Activated CD8-positive, alpha-beta T cell treated with anti-CD3 and anti-CD28 coated beads for 36 hours (primary cell): ENCODE measurements around the gene RAC3. TPM values are rescaled to one million over a fixed set of nuclear protein-coding genes. Genes with fewer than 3 reads are reported as not detected.

ENCODE experiments used
- ATAC-seq: fragments of 200-7000 bp; cut with Tn5 transposase; one replicate; pipeline ENCODE4 v1.10.0; 2021; ENCODE audit warnings: mild to moderate bottlenecking, moderate library complexity
- CTCF ChIA-PET: fragments of 350-600 bp; sonication (Branson Sonifier 250); formaldehyde crosslinking; loops from one replicate; lab custom pipeline; 2021; ENCODE audit warnings: antibody characterized with exemption; lab: Charles Lee
- POLR2A ChIA-PET: fragments of 350-600 bp; sonication (Branson Sonifier 250); formaldehyde crosslinking; loops from one replicate; lab custom pipeline; 2021; ENCODE audit warnings: antibody characterized with exemption; lab: Charles Lee
- DNase-seq: peaks from one replicate; pipeline ENCODE4 v3.0.0-alpha.2; 2020
- H3K27ac Mint-ChIP-seq: one replicate; pipeline ENCODE4 v1.8.0; 2021; ENCODE audit warnings: mild to moderate bottlenecking, mixed read lengths
- H3K27me3 Mint-ChIP-seq: one replicate; pipeline ENCODE4 v1.8.0; 2021; ENCODE audit warnings: mixed read lengths
- H3K36me3 Mint-ChIP-seq: one replicate; pipeline ENCODE4 v1.8.0; 2021; ENCODE audit warnings: low read depth, mixed read lengths
- H3K4me1 Mint-ChIP-seq: one replicate; pipeline ENCODE4 v1.8.0; 2021; ENCODE audit warnings: low read depth, mixed read lengths
- H3K4me3 Mint-ChIP-seq: one replicate; pipeline ENCODE4 v1.8.0; 2021; ENCODE audit warnings: mild to moderate bottlenecking, moderate library complexity, mixed read lengths
- H3K9me3 Mint-ChIP-seq: one replicate; pipeline ENCODE4 v1.8.0; 2021; ENCODE audit warnings: mixed read lengths
- intact Hi-C: fragments of 100-400 bp; cut with micrococcal nuclease; formaldehyde crosslinking; loops from one replicate; pipeline ENCODE4 v1.10.0; 2022
- total RNA-seq, 2 experiments: library from RNA; stranded (reverse); gene quantifications; one replicate each; pipeline ENCODE4 v1.2.3, GENCODE V29; 2021
- TF ChIP-seq, protein P1 (sequence below): fragments of 200-600 bp; IDR thresholded peaks from one replicate; pipeline ENCODE4 v1.8.0; 2022; ENCODE audit warnings: antibody characterized with exemption, mild to moderate bottlenecking

The RAC3 gene
- total RNA-seq, 2 experiments from 2014 or later = 5.5 to 5.8 TPM

DNA sequence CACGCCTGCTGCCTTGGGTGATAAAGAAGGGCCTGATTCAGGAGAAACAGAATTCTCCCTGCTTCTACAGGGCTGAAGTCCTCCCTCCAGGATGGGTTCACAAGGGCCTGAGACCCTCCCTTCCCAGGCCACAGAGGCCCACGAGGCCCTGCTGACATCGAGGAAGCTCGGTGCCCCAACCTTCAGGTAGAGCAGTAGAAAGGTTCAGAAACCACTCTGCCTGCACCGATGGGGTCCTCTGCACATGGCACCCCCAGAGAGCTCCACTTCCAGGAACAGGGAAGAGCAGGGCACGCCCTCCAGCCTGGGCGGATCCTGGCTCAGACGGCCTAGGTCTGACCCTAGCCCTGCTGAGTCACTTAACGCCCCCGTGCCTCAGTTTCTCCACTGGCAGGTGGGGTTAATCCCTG lies 9.6 kb upstream of the RAC3 start:
- peak overlapping the region; percentile 34 for H3K27ac Mint-ChIP-seq
- H3K36me3 Mint-ChIP-seq = peaks cover 5% of the 10 kb centered on the region
- H3K9me3 Mint-ChIP-seq = no peaks in the 10 kb centered on the region
- no peaks in the 10 kb centered on the region for H3K27me3 Mint-ChIP-seq
- TF ChIP-seq, protein P1, sequence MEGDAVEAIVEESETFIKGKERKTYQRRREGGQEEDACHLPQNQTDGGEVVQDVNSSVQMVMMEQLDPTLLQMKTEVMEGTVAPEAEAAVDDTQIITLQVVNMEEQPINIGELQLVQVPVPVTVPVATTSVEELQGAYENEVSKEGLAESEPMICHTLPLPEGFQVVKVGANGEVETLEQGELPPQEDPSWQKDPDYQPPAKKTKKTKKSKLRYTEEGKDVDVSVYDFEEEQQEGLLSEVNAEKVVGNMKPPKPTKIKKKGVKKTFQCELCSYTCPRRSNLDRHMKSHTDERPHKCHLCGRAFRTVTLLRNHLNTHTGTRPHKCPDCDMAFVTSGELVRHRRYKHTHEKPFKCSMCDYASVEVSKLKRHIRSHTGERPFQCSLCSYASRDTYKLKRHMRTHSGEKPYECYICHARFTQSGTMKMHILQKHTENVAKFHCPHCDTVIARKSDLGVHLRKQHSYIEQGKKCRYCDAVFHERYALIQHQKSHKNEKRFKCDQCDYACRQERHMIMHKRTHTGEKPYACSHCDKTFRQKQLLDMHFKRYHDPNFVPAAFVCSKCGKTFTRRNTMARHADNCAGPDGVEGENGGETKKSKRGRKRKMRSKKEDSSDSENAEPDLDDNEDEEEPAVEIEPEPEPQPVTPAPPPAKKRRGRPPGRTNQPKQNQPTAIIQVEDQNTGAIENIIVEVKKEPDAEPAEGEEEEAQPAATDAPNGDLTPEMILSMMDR = no peak
- peak overlapping the region; percentile 89 for H3K4me3 Mint-ChIP-seq
- ATAC-seq (no peak), DNase-seq (no peak)
- POLR2A ChIA-PET = interaction anchor here (0.6 to 2.2 kb wide), 7 partner anchors 9 to 428 kb away, joined by 3 to 9 read pairs (median 3); partner anchors contain the start of gene ASPSCR1
- CTCF ChIA-PET = interaction anchor here (0.7 to 6.5 kb wide), 19 partner anchors 8 to 338 kb away, joined by 3 to 121 read pairs (median 4); partner anchors contain the start of genes ARL16, DCXR, HGS and MAFG
- peaks cover 12% of the 10 kb centered on the region for H3K4me1 Mint-ChIP-seq
- intact Hi-C loops = loop anchor here (5.0 to 10.0 kb wide), 2 partner anchors 65 to 133 kb away; no protein-coding TSS in a partner anchor

DNA sequence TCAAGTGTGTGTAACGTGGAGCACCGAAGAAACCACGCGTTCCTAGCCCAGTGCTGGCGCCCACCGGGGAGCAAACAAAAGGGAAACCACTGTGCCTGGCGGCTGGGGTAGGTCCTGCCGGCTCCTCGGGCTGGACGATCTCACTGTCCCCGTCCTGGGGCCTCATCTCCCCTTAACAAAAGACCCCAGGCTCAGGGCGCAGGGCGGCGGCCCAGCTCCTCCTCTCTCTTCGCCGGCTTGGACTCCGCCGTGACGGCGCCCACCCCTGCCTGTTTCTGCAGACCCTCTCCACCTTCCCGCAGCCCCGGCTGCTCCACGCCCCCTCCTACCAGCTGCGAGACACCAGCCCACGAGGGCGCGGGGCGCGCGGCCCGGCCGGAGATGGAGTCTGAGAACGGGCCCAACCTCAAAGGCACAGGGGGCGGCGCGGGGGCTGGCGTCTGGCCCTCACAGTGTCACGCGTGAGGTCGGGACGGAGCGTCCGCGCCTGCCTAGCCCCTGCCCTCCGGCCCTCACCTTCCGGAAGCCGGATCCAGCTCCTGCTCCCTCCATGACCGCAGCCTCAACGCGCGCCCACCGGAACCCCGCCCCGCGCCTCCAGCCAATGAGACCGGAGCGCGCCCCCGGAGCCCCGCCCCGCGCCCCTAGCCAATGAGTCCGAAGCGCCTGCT lies 9.0 kb upstream of the RAC3 start, which contains the start of gene CENPX:
Gene CENPX (minus strand): TSS at position 569 of the 671 bp plus-strand sequence. CDS start 17 bp downstream, at position 552.
- Mint-ChIP-seq H3K9me3 (no peaks in the 10 kb centered on the region), H3K4me1 (peaks cover 12% of the 10 kb centered on the region), H3K4me3 (peak within 1 kb of the TSS; percentile 89), H3K27me3 (no peaks in the 10 kb centered on the region), H3K27ac (peak within 1 kb of the TSS; percentile 34), H3K36me3 (peaks cover 5% of the 10 kb centered on the region)
- CTCF ChIA-PET = interaction anchor here (1.0 to 6.5 kb wide), 15 partner anchors 8 to 339 kb away, joined by 3 to 121 read pairs (median 6); partner anchors contain the start of genes ARL16, DCXR, HGS and MAFG
- DNase-seq (no peak), ATAC-seq (no peak)
- intact Hi-C loops = loop anchor here (5.0 to 10.0 kb wide), 2 partner anchors 65 to 132 kb away; no protein-coding TSS in a partner anchor
- POLR2A ChIA-PET = interaction anchor here (0.6 to 1.3 kb wide), 5 partner anchors 8 to 427 kb away, joined by 3 to 4 read pairs (median 4); no protein-coding TSS in a partner anchor
- TF ChIP-seq, protein P1 = no peak

DNA sequence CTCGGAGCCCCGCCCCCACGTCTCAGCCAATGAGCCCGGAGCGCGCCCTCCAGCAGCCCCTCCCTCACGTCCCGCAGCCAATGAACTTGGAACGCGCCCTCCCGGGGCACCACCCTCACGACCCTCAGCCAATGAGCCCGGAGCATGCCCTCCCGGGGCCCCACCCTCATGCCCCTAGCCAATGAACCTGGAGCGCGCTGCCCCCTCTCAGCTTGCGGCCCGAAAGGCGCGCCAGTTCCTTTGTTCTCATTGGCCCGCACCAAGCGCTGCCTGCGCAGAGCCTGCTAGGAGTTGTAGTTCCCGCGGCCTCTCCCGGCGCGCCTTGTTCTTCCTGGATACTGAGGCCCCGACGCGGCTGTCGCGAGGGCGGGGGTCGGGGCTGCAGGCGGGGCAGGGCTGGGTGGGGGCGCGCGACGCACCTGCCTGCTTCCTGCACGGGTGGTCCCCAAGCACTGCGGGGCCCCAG lies 8.5 kb upstream of the RAC3 start, which contains the start of gene LRRC45:
Gene LRRC45 (plus strand): TSS at position 325 of the 466 bp plus-strand sequence. CDS start 339 bp downstream, outside the sequence.
- H3K4me1 Mint-ChIP-seq = peaks cover 12% of the 10 kb centered on the region
- ChIA-PET CTCF (interaction anchor here (1.0 to 6.5 kb wide), 9 partner anchors 10 to 339 kb away, joined by 3 to 121 read pairs (median 3); partner anchors contain the start of genes ARL16, DCXR, HGS and MAFG), POLR2A (interaction anchor here (0.6 to 1.3 kb wide), 6 partner anchors 7 to 427 kb away, joined by 3 to 4 read pairs (median 4); no protein-coding TSS in a partner anchor)
- intact Hi-C loops = loop anchor here (5.0 to 10.0 kb wide), 2 partner anchors 66 to 132 kb away; no protein-coding TSS in a partner anchor
- peak within 1 kb of the TSS; percentile 34 for H3K27ac Mint-ChIP-seq
- H3K9me3 Mint-ChIP-seq = no peaks in the 10 kb centered on the region
- TF ChIP-seq, protein P1 = no peak
- peaks cover 5% of the 10 kb centered on the region for H3K36me3 Mint-ChIP-seq
- H3K4me3 Mint-ChIP-seq = peak within 1 kb of the TSS; percentile 89
- peak; percentile 96 for ATAC-seq
- DNase-seq = peak; percentile 100
- no peaks in the 10 kb centered on the region for H3K27me3 Mint-ChIP-seq

DNA sequence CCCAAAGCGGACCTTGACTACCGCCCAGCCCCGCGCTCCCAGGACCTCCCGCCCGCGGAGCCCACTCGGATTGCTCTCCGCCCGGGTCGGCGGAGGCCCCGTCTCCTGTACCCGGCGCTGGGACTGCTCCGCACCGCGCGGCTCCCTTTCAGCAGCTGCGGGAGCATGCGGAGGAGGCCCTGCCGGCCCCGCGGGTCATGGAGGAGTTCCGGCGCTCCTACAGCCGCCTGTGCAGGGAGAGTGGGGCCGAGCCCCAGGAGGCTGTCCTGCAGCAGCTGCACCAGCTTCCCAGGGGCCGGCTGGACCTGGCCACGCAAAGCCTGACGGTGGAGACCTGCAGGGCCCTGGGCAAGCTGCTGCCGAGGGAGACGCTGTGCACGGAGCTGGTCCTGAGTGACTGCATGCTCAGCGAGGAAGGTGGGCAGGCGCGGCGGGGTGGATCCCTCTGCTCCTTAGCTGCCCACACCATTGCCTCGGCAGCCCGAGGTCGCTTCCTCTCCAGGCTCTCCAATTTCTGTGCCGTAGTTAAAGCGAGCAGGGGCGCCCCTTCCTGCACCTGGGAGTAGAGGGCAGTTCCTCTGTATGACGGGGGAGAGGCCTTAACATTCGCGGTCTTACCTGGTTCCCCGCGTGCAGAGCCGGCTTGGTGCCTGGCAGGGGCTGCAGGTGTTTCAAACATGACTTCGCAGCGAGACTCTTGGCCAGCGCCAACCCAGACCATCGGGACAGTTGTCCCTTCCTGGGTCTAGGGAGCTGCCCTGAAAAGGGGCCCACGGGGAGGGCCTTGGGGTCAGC lies 7.8 kb upstream of the RAC3 start:
- H3K9me3 Mint-ChIP-seq = no peaks in the 10 kb centered on the region
- intact Hi-C loops = loop anchor here (5.0 to 10.0 kb wide), 2 partner anchors 66 to 131 kb away; no protein-coding TSS in a partner anchor
- TF ChIP-seq, protein P1 = no peak
- H3K4me1 Mint-ChIP-seq = peaks cover 12% of the 10 kb centered on the region
- H3K4me3 Mint-ChIP-seq = peak overlapping the region; percentile 89
- no peaks in the 10 kb centered on the region for H3K27me3 Mint-ChIP-seq
- DNase-seq = peak; percentile 48
- peaks cover 3% of the 10 kb centered on the region for H3K36me3 Mint-ChIP-seq
- ChIA-PET CTCF (interaction anchor here (1.0 to 6.5 kb wide), 6 partner anchors 9 to 215 kb away, joined by 3 to 121 read pairs (median 4); partner anchors contain the start of genes DCXR, MAFG and NOTUM), POLR2A (interaction anchor here (0.6 to 1.2 kb wide), 3 partner anchors 12 to 388 kb away, joined by 4 read pairs; no protein-coding TSS in a partner anchor)
- H3K27ac Mint-ChIP-seq = no peak overlapping the region
- peak; percentile 0 for ATAC-seq
